ENCODE measurements around the gene RIOK1.
"Not testable (repeated sequence)": the region's sequence is repeated elsewhere in the genome, so short reads cannot be mapped to it uniquely, and the experiment has no call there.

RIOK1 gene

DNA sequence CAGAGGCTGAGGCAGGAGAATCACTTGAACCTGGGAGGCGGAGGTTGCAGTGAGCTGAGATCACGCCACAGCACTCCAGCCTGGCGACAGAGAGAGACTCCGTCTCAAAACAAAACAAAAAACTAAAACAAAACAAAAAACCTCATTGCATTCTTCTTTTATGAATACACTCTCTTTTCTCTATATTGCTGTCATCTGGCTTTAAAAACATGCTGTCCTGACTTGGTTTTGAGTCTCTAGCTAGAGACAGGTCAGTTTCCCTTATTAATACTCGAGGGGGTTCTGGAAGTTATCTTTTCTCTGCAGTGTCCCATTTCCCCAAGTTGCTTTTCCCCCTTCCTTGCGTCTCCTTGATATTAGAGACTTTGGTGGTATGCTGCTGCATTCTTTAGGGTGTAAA lies 50.9 kb downstream of the RIOK1 start:
- no peak for DNase-seq (ENCODE audit: low spot score)

DNA sequence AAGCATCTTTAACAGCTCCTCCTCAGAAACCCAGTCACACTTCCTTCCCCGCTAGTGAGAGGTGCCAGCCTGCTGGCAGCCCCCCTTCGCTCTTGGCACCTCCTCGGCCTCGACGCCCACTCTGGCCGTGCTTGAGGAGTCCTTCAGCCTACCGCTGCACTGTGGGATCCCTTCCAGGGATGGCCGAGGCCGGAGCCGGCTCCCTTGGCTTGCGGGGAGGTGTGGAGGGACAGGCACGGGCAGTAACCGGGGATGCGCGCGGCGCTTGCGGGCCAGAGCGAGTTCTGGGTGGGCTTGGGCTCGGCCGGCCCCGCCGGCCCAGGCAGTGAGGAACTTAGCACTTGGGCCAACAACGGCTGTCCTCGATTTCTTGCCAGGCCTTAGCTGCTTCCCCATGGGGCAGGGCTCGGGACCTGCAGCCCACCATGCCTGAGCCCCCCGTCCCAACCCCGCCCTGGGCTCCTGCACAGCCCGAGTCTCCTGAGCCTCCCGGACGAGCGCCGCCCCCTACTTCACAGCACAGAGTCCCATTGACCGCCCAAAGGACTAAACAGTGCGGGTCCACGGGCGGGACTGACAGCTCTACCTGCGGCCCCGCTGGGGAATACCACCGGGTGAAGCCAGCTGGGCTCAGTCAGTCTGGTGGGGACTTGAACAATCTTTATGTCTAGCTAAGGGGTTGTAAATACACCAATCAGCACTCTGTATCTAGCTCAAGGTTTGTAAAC lies 51.6 kb downstream of the RIOK1 start:
- DNase-seq (ENCODE audit: low spot score), result no peak

DNA sequence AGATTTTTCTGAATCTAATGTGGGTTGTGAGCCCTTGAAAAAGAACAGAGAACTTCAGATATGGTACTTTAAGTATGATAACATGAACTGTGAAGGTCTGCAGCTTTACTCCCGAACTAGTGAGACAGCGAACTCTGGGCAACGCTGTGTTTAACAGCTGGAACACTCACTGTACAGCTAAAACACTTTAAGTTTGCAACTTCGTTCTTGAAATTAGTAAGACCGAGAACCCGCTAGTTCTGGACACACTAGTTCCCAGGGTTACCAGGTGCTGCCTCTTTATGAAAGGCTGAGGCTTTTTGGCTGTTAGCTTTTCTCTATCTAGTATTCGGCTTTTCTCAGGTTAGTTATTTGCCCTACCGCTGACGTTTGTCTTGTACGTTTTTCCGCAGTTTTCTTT lies 52.9 kb downstream of the RIOK1 start:
- no peak for DNase-seq (ENCODE audit: low spot score)

DNA sequence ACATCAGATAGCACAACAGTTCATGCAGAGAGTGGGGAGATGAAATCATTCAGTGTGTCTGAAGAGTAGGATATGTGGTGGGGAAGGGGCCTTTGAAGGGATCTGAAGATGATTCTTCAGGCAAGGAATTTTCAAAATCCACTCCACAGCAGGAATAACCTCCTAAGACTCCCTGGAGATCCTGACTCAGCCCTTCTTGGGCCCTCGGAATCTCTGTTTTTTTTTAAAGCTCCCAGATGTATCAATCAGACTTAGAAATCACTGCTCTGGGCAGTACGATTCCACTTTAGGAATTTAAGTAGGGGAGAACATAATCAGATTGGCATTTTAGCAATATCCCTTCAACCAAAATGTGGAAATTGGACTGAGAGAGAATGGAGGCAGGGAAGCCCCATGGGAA lies 55.5 kb downstream of the RIOK1 start:
- DNase-seq (ENCODE audit: low spot score), result no peak

DNA sequence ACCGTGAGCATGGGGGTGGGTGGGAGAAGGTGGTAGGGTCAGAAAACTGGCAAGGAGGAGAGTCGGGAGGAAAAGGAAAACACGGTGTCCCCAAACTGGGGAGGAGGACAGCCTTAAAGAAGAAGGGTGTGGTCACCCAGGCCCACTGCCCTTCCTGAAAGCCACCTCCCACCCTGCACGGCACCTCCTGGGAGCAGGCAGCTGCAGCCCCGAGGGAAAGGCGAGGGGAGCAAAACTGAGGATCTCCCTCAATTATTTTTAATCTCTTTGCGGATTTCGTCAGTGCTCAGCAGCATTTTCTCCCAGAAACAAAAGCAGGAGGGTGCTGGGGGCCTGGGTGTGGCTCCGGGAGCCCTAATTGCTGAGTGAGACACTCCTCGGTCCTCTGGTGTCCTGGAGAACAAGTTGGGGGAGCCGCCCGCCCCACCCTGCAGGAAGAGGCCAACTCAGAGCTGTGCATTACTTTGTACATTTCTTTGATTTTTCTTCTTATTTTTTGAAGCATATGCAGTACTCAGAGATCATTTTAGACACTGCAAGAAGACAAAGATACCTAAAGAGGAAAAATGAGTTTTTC lies 56.4 kb downstream of the RIOK1 start:
- no peak for DNase-seq (ENCODE audit: low spot score)

DNA sequence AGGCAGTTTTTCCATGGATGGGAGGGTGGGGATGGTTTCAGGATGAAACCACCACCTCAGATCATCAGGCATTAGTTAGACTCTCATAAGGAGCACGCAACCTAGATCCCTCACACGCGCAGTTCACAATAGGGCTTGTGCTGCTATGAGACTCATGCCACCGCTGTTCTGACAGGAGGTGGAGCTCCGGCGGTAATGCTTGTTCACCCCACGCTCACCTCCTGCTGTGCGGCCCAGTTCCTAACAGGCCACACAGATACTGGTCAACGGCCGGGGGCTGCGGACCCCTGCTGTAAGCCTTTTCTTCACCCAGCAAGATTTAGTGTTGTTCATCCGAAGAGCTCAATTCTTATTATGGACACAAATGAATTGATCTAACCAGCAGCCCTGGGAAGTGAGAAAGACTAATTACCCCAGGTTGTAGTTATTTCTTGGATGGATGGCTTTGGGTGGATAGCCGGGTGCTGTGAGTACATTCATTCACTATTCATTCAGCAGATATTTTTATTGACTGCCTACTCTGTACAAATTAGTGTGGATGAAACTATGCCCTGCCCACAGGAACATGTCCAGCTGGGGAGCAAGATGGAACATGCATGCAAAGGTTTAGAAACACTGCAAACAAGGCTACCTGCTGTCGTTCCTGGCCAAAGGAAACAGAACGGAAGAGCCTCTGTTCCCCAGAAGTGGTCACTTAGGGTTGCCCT lies 57.2 kb downstream of the RIOK1 start:
- no peak for DNase-seq (ENCODE audit: low spot score)

DNA sequence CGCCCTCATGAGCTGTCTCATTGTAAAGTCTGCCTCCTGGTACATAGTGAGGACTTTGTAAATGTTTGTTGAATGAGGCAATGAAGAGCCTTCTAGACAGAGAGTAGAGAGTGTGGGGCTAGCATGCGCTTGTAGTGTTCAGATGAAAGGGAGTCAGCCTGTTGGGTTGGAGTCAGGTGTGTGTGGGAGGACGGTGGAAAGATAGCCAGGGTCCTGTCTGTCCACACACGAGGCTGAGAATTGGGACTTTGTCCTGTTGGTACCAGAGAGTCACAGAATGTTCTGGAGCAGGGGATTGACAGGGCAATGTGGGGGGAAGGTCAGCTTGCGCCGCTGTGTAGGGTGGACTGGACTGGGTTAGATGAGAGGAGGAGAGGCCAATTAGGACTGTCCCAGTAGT lies 58.6 kb downstream of the RIOK1 start:
- DNase-seq (ENCODE audit: low spot score), result no peak

DNA sequence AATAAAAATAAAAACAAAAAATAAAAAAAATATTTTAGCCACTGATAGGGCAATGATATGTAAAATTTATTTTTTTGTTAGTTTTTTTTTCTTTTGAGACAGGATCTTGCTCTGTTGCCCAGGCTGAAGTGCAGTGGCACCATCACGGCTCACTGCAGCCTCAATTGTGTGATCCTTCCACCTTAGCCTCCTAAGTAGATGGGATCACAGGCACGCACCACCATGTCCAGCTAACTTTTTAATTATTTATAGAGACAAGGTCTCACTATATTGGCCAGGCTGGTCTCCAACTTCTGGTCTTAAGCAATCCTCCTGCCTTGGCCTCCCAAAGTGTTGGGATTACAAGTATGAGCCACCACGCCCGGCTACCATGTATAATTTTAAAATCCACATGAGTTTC lies 59.4 kb downstream of the RIOK1 start:
- DNase-seq (ENCODE audit: low spot score), result no peak

DNA sequence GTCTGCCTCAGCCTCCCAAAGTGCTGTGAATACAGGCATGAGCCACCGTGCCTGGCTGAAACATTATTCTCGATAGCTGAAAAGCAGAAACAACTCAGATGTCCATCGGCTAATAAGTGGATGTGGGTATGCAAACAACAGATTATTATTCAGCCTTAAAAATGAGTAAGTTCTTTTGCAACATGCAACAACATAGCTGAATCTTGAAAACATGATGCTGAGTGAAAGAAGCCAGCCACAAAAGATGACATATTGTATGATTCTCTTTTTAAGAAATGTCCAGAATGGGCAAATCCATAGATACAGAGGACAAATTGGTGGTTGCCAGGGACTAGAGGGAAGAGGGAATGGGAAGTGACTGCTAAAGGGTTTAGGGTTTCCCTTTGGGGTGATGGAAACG lies 61.7 kb downstream of the RIOK1 start:
- DNase-seq (ENCODE audit: low spot score), result no peak

DNA sequence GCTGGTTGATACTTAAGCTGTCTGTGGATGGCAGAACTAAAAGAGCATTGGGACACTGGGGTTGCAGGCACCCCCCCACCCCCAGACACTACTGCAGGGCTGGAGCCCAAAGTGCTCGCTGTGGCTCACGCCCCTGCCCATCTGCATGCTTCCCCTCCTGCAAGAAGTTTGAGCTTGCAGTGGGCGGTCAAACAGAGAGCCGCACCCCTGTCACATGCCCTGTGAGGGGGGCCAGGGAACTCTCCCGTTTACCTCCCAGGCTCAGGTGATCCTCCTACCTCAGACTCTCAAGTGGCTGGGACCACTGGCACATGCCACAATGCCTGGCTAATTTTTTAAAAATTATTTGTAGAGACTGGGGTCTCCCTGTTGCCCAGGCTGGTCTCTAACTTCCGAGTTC lies 63.3 kb downstream of the RIOK1 start:
- no peak for DNase-seq (ENCODE audit: low spot score)

DNA sequence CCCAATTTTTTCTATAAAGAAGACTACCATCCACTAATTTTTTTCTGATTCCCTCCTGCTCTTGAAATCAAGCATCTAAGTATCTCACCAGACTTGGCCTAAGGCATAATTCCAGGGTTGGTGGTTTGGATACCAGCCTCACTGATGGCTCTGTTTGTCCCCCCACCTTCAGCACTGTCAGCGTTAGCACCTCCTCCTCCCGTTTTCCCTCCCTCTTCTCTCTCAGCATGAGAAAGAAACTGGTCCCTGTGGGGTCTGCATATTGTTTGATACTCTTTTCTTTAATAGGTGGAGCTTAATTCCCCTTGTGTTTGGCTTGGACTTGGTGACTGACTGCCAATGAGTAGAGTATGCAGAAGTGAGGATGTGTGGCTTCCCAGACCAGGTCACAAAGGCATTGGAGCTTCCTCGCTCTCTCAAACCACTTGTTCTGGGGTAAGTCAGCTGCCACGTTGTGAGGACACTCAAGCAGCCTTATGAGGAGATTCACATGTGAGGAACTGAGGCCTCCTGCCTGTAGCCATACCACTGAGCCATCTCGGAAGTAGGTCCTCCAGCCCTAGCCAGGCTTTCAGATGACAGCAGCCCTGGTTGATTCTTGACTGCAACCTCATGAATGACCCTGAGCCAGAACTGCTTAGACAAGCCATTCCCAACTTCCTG lies 65.2 kb downstream of the RIOK1 start:
- no peak for DNase-seq (ENCODE audit: low spot score)

DNA sequence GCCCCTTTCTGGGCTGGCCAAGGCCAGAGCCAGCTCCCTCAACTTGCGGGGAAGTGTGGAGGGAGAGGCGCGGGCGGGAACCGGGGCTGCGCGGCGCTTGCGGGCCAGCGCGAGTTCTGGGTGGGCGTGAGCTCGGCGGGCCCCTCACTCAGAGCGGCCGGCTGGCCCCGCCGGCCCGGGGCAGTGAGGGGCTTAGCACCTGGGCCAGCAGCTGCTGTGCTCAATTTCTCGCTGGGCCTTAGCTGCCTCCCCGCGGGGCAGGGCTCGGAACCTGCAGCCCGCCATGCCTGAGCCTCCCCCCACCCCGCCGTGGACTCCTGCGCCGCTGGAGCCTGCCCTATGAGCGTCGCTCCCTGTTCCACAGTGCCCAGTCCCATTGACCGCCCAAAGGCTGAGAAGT lies 66.7 kb downstream of the RIOK1 start:
- DNase-seq (ENCODE audit: low spot score), result not testable (repeated sequence)

DNA sequence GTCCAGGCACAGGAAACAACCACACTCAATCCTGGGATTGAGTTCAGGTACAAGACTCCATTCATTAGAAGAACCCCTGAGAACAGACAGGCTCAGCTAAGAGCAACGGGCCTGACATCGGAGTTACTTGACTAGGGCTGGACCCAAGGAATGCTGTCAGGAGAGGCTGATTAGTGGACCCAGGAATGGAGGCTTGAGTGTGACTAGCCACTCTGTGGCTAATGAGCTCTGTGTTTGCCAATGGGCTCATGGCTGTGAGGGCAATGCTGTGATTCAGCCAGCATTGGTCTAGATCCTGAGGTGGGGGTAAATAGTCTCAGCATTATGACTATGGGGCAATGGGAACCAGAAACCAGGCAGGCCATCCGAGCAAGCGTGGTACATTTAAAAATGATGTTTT lies 71.8 kb downstream of the RIOK1 start:
- DNase-seq (ENCODE audit: low spot score), result no peak

DNA sequence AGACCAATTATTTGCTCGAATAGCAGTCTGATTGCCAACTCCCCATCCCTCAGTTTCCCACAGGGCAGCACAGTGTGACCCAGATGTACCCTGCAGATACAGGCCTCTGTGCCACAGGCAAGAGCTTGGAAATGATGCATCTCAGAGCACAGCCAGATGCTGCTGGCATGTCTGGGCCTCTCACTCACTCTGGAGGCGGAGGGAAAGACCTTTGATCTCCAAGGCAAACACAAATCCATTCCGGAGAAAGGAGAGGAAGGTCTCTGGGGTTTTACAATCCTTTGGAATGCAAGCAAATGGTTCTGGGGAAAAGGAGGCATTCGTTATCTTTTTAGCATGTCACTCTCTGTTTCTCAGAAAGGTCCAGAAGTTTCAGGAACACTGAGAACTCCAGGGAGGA lies 74.2 kb downstream of the RIOK1 start:
- no peak for DNase-seq (ENCODE audit: low spot score)

DNA sequence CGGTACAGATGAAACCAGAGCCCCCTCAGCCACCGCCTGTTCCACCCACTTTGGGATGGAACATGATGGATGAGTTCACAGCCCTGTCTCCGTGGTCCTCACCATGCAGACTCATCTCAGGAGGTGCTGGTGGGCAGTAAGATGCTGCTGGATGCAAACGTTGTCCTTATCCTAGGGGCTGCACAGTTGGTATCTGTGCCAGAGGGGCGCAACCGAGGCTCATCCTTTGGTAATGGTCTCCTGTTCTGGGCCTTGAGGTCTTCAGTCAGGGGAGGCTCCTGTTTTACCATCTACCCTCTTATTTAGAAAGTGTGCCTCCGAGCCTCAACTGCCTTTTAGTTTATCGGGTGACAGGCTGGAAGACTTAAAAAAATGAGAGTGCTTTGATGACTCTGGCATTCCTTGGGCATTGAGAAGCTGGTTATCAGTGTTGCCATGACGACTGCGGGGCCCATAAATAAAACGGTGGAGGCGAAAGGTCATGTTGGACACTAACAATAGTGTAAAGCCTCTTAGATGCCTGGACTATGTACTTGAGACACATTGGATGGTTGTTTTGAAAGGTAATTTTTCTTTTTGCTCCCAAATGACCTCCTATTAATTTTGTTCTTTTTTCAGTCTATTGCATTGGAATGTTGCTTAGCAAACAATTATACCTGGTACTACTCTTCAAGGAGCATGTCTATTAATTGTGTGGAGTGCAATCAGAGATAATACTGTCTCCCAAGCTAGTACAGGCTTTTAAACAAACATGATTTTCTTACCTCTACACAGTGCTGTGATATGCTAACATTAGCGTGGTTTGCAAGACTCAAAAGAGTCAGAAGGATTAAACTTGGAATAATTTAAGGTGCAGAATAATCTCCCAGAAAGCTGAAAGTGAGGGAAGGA lies 77.6 kb downstream of the RIOK1 start:
- DNase-seq (ENCODE audit: low spot score), result no peak

All from SK-N-DZ (cell line).